ENCODE data around the gene WDR1. TPM values are rescaled to one million over a fixed set of nuclear protein-coding genes. Genes with fewer than 3 reads are reported as not detected.

The WDR1 gene
- polyA plus RNA-seq, 1 of the 3 experiments (the other 2 are of a cell fraction) = 310 TPM

- DNase-seq = no peak
- Histone ChIP-seq H3K27ac (ENCODE audit: low read depth in 2 of 2, low read length in 1 of 2) (peak overlapping the region; percentile 47 to 83), H3F3A (replicated peaks; ENCODE audit: insufficient read depth) (peaks cover 38% of the 10 kb centered on the region), H3K9me3 (no peaks in the 10 kb centered on the region), H3K4me3 (ENCODE audit: low read depth in 2 of 2, low read length in 1 of 2) (no peak overlapping the region), H4K20me1 (ENCODE audit: insufficient read depth) (peaks cover 99% of the 10 kb centered on the region), H3K79me2 (ENCODE audit: insufficient read depth) (peaks cover 97% of the 10 kb centered on the region), H3K27me3 (ENCODE audit: insufficient read depth) (no peaks in the 10 kb centered on the region), H2AFZ (ENCODE audit: low read depth) (no peak overlapping the region), H3K4me1 (ENCODE audit: control insufficient read depth in 1 of 2, insufficient read depth in 2 of 2, low read depth in 1 of 2, low read length in 1 of 2) (peaks cover 22 to 31% of the 10 kb centered on the region in 2 experiments; a peak in 3 of 4 replicates), H3K9me2 (no peaks in the 10 kb centered on the region), H3K36me3 (replicated peaks in 1 of 2; ENCODE audit: control insufficient read depth in 1 of 2, insufficient read depth in 2 of 2, low read length in 1 of 2) (peaks cover 29 to 55% of the 10 kb centered on the region in 2 experiments), H3K4me2 (peak overlapping the region; percentile 72), H3K9ac (no peak overlapping the region)
- CTCF ChIA-PET = interaction anchor here (0.8 kb wide), 1 partner anchor 51 kb away, joined by 3 read pairs; no protein-coding TSS in a partner anchor
- POLR2A ChIA-PET = no interaction called here
- TF ChIP-seq POLR2AphosphoS5 (IDR thresholded peaks at IDR 0.05; ENCODE audit: low read depth, low read length) = no peak
- TF ChIP-seq, protein P1, sequence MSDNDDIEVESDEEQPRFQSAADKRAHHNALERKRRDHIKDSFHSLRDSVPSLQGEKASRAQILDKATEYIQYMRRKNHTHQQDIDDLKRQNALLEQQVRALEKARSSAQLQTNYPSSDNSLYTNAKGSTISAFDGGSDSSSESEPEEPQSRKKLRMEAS (IDR thresholded peaks at IDR 0.05; ENCODE audit: low read depth) = no peak
- TF ChIP-seq, protein P2, sequence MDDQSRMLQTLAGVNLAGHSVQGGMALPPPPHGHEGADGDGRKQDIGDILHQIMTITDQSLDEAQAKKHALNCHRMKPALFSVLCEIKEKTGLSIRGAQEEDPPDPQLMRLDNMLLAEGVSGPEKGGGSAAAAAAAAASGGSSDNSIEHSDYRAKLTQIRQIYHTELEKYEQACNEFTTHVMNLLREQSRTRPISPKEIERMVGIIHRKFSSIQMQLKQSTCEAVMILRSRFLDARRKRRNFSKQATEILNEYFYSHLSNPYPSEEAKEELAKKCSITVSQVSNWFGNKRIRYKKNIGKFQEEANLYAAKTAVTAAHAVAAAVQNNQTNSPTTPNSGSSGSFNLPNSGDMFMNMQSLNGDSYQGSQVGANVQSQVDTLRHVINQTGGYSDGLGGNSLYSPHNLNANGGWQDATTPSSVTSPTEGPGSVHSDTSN (IDR thresholded peaks at IDR 0.05) = no peak
- TF ChIP-seq FOXJ3 (CRISPR knock-in tag; IDR thresholded peaks at IDR 0.05) = no peak
- no peak for TF ChIP-seq SIN3A (IDR thresholded peaks at IDR 0.05; ENCODE audit: borderline replicate concordance, low read depth, low read length)
- TF ChIP-seq, protein P3, sequence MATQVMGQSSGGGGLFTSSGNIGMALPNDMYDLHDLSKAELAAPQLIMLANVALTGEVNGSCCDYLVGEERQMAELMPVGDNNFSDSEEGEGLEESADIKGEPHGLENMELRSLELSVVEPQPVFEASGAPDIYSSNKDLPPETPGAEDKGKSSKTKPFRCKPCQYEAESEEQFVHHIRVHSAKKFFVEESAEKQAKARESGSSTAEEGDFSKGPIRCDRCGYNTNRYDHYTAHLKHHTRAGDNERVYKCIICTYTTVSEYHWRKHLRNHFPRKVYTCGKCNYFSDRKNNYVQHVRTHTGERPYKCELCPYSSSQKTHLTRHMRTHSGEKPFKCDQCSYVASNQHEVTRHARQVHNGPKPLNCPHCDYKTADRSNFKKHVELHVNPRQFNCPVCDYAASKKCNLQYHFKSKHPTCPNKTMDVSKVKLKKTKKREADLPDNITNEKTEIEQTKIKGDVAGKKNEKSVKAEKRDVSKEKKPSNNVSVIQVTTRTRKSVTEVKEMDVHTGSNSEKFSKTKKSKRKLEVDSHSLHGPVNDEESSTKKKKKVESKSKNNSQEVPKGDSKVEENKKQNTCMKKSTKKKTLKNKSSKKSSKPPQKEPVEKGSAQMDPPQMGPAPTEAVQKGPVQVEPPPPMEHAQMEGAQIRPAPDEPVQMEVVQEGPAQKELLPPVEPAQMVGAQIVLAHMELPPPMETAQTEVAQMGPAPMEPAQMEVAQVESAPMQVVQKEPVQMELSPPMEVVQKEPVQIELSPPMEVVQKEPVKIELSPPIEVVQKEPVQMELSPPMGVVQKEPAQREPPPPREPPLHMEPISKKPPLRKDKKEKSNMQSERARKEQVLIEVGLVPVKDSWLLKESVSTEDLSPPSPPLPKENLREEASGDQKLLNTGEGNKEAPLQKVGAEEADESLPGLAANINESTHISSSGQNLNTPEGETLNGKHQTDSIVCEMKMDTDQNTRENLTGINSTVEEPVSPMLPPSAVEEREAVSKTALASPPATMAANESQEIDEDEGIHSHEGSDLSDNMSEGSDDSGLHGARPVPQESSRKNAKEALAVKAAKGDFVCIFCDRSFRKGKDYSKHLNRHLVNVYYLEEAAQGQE (IDR thresholded peaks at IDR 0.05; ENCODE audit: low read depth, low read length) = no peak
- WGBS (ENCODE audit: low lambda C conversion rate) = 69% methylated on average over 13 of the region's 19 CpGs
These were observed 9.2 kb downstream of the WDR1 start for GRCh38 chr4:10107111-10108091.

- H3K9me2 ChIP-seq = no peaks in the 10 kb centered on the region
- H3K27me3 ChIP-seq (ENCODE audit: insufficient read depth) = no peaks in the 10 kb centered on the region
- H3K27ac ChIP-seq (ENCODE audit: low read depth in 2 of 2, low read length in 1 of 2) = peak overlapping the region; percentile 47 to 83
- ChIA-PET CTCF (interaction anchor here (0.8 to 2.1 kb wide), 3 partner anchors 10 to 52 kb away, joined by 3 to 5 read pairs (median 3); partner anchors contain the start of gene WDR1), POLR2A (no interaction called here)
- peak; percentile 49 for DNase-seq
- H3K9me3 ChIP-seq = no peaks in the 10 kb centered on the region
- peaks cover 99% of the 10 kb centered on the region for H4K20me1 ChIP-seq (ENCODE audit: insufficient read depth)
- no peak overlapping the region; the same call in 1 of the 2 replicates for H3K9ac ChIP-seq
- 0 out of 4 replicates have a peak overlapping the region, but pooled peaks of 1 of the 2 experiments have one; percentile 43 for H3K4me3 ChIP-seq (ENCODE audit: low read depth in 2 of 2, low read length in 1 of 2)
- no peak overlapping the region for H2AFZ ChIP-seq (ENCODE audit: low read depth)
- peaks cover 30 to 53% of the 10 kb centered on the region in 2 experiments for H3K36me3 ChIP-seq (replicated peaks in 1 of 2; ENCODE audit: control insufficient read depth in 1 of 2, insufficient read depth in 2 of 2, low read length in 1 of 2)
- peaks cover 38% of the 10 kb centered on the region for H3F3A ChIP-seq (replicated peaks; ENCODE audit: insufficient read depth)
- H3K79me2 ChIP-seq (ENCODE audit: insufficient read depth) = peaks cover 97% of the 10 kb centered on the region
- H3K4me2 ChIP-seq = peak overlapping the region; percentile 72
- H3K4me1 ChIP-seq (ENCODE audit: control insufficient read depth in 1 of 2, insufficient read depth in 2 of 2, low read depth in 1 of 2, low read length in 1 of 2) = peaks cover 22 to 31% of the 10 kb centered on the region in 2 experiments; a peak in 3 of 4 replicates
- WGBS (ENCODE audit: low lambda C conversion rate) = 8% methylated on average over 6 of the region's 13 CpGs
- TF ChIP-seq GATA2 (CRISPR knock-in tag; IDR thresholded peaks at IDR 0.05) (no peak), FOSL2 (IDR thresholded peaks at IDR 0.05; ENCODE audit: borderline replicate concordance, low read depth) (peak; percentile 97), SIN3A (IDR thresholded peaks at IDR 0.05; ENCODE audit: borderline replicate concordance, low read depth, low read length) (no peak), NRF1 (IDR thresholded peaks at IDR 0.05; ENCODE audit: low read depth, low read length) (no peak), CHD2 (IDR thresholded peaks at IDR 0.05; ENCODE audit: low read length, partially characterized antibody) (no peak), MEF2A (IDR thresholded peaks at IDR 0.05; ENCODE audit: borderline replicate concordance, low read depth) (peak; percentile 76), MXI1 (IDR thresholded peaks at IDR 0.05; ENCODE audit: low read depth, low read length) (no peak), FOXJ3 (CRISPR knock-in tag; IDR thresholded peaks at IDR 0.05) (no peak), USF1 (IDR thresholded peaks at IDR 0.05; ENCODE audit: borderline replicate concordance, low read depth) (no peak)
- TF ChIP-seq, protein P2 (IDR thresholded peaks at IDR 0.05) = peak; percentile 60
These were observed 10.1 kb downstream of the WDR1 start for GRCh38 chr4:10106421-10107039.

All from SK-N-SH (cell line).